D721Med (cell line): ENCODE measurements around the gene EEA1.

Source experiments
- DNase-seq: peaks from one replicate; pipeline ENCODE4 v3.0.0; 2011; ENCODE audit warnings: low spot score; ENCODE audit not compliant: insufficient read length
- FAIRE-seq: peaks from 2 replicates; lab custom pipeline; 2011; peaks lifted over from hg19 to GRCh38; lab: Jason Lieb, UNC
- CTCF ChIP-seq: IDR thresholded peaks from 2 replicates; pipeline ENCODE4 v1.5.1; 2012; ENCODE audit warnings: mild to moderate bottlenecking, control low read depth; ENCODE audit not compliant: insufficient read depth; ENCODE audit errors: missing control alignments

Gene EEA1

DNA sequence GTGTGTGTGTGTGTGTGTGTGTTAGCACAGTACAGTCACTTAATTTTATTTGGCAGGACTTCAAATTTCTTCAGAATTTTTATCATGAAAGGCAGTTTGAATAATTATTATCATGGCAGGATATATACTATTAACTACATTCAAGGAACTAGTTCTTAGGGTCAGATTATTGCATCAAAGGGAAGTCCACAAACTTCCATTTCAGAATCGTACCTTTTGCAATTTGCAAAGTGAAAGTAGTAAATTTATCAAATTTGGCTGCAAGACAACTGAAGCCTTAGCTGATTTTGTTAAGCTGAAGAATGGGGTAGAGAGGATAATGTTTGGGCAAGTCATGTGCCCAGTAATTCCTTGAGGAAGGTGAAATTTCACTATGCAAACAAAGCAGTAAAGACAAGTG is 158.1 kb downstream of the EEA1 start:
- FAIRE-seq, result no peak
- TF ChIP-seq CTCF, result no peak

DNA sequence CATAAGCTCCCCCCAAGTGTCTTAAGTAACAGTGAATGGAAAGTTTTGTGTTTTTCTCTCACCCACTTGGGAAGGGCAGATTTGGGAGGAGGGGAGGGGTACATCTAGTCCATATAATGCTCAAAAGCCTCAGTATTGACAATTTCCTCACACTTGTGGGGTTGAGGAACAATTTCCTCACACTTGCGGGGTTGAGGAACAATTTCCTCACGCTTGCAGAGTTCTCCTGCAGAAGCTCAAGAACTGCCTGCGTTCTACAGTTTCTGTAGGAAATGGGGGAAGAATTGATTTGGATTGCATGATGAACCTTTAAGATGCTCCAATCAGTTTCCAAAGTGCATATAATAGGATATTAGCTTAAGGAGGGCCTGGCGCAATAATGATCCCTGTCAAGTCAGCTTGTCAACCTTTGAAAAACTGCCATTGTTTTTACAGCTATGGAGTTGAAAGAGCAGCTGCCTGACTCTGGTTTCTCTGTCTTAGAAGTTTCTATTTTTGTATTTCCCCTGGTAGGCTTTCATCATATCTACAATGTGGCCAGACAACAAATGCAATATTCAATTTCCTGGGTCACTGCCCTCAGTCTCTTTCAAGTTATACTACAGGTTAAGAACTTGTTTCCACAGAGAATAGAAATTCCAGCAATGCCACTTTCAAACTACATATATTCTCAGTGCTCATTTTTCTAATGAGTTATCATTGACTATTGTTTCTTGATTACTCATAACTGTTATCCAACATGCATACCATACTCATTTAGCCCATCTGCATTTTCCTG is 159.8 kb downstream of the EEA1 start:
- FAIRE-seq (no peak), DNase-seq (no peak)
- no peak for TF ChIP-seq CTCF

More for the DNA sequence above, 158.1 kb downstream of the EEA1 start:
- no peak for DNase-seq

GRCh38 chr12:92765871-92766270 is 163.2 kb downstream of the EEA1 start:
- TF ChIP-seq CTCF, result no peak
- DNase-seq, result no peak
- FAIRE-seq, result no peak

- DNase-seq (no peak), FAIRE-seq (no peak)
- no peak for TF ChIP-seq CTCF
These were observed 164.3 kb downstream of the EEA1 start for GRCh38 chr12:92764831-92765230.

DNA sequence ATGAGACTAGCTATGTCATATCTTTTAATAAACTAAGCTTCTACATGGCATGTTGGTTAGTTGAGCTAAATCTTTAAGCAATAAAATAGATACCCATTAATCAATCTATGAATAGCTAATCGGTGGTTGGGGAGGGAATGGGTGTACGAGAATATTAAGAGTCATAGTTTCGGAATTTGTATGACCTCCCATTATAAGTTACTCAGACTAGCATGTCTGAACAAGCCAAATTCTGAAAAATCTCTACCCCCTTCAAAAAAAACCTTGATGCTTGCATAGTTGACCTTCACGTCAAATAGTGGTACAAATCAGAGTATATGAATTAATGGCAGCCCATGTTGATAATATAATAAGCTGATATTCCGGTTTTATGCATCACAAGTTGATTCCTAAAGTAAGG is 166.3 kb downstream of the EEA1 start:
- no peak for DNase-seq
- TF ChIP-seq CTCF, result no peak
- FAIRE-seq, result no peak

- no peak for DNase-seq
- no peak for TF ChIP-seq CTCF
- FAIRE-seq, result no peak
These were observed 169.3 kb downstream of the EEA1 start for GRCh38 chr12:92759634-92760268.

DNA sequence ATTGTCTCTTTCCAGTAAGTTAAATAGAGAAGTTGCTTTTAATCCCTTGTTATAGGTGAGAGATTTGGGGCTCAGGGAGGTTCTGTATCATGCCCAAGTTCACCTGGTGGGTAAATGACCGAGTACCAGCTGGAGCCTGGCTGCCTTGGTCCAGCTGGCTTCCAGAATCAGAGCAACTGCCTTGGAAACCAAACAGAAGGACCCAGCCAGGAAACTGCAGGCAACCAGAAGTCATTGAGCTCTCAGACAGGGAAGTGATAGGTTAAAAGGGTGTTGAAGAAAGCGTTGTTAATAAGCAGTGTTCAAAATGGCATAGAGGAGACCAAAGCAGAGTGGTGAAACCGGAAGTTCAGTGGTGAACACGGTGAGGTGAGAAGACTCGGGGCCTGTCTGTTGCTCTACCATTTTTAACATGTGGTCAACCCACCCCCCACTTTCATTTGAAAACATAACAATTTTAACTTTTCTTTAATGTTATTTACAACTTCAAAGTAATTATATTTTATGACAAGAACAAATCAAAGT is 171.4 kb downstream of the EEA1 start:
- no peak for DNase-seq
- no peak for TF ChIP-seq CTCF
- FAIRE-seq, result no peak
